Measurements from ENCODE around the gene EIF2AK2.
A peak's percentile ranks its signal among the peaks of the same experiment; 100 is the strongest.
"Not testable (repeated sequence)": the region's sequence is repeated elsewhere in the genome, so short reads cannot be mapped to it uniquely, and the experiment has no call there.

EIF2AK2 gene

GRCh38 chr2:37198681-37199065 lies 41.9 kb upstream of the EIF2AK2 start:
- no peak overlapping the region for H3K4me3 ChIP-seq (ENCODE audit: low read depth, low read length)
- TF ChIP-seq, protein P1, sequence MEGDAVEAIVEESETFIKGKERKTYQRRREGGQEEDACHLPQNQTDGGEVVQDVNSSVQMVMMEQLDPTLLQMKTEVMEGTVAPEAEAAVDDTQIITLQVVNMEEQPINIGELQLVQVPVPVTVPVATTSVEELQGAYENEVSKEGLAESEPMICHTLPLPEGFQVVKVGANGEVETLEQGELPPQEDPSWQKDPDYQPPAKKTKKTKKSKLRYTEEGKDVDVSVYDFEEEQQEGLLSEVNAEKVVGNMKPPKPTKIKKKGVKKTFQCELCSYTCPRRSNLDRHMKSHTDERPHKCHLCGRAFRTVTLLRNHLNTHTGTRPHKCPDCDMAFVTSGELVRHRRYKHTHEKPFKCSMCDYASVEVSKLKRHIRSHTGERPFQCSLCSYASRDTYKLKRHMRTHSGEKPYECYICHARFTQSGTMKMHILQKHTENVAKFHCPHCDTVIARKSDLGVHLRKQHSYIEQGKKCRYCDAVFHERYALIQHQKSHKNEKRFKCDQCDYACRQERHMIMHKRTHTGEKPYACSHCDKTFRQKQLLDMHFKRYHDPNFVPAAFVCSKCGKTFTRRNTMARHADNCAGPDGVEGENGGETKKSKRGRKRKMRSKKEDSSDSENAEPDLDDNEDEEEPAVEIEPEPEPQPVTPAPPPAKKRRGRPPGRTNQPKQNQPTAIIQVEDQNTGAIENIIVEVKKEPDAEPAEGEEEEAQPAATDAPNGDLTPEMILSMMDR (IDR thresholded peaks at IDR 0.05; ENCODE audit: low read depth, low read length) = no peak
- no peak for DNase-seq
- no peaks in the 10 kb centered on the region; the same call in 1 of the 2 replicates for H3K4me1 ChIP-seq
- H3K36me3 ChIP-seq = peaks cover 43% of the 10 kb centered on the region
- H3K9me3 ChIP-seq = 0 out of 2 replicates have a peak, but pooled peaks cover 2% of the 10 kb centered on the region
- no peaks in the 10 kb centered on the region for H3K27me3 ChIP-seq

GRCh38 chr2:37196320-37197195 lies 39.8 kb upstream of the EIF2AK2 start, which contains the start of gene CEBPZOS:
TSS of gene CEBPZOS (plus strand) at chr2:37196496. CDS start at chr2:37199705, 3,209 bp downstream.
- no peaks in the 10 kb centered on the region for H3K27me3 ChIP-seq
- H3K9me3 ChIP-seq = no peaks in the 10 kb centered on the region
- H3K4me1 ChIP-seq = no peaks in the 10 kb centered on the region; the same call in 1 of the 2 replicates
- peak; percentile 85 for DNase-seq
- peak within 1 kb of the TSS; percentile 84 for H3K4me3 ChIP-seq (ENCODE audit: low read depth, low read length)
- TF ChIP-seq, protein P1 (IDR thresholded peaks at IDR 0.05; ENCODE audit: low read depth, low read length) = no peak
- H3K36me3 ChIP-seq = peaks cover 23% of the 10 kb centered on the region

- Histone ChIP-seq H3K36me3 (peaks cover 16% of the 10 kb centered on the region), H3K4me3 (ENCODE audit: low read depth, low read length) (peak overlapping the region; percentile 84)
- DNase-seq, H3K4me1 ChIP-seq, H3K9me3 ChIP-seq, H3K27me3 ChIP-seq: not testable (repeated sequence)
Observed at GRCh38 chr2:37195862-37196319, 39.1 kb upstream of the EIF2AK2 start.

DNA sequence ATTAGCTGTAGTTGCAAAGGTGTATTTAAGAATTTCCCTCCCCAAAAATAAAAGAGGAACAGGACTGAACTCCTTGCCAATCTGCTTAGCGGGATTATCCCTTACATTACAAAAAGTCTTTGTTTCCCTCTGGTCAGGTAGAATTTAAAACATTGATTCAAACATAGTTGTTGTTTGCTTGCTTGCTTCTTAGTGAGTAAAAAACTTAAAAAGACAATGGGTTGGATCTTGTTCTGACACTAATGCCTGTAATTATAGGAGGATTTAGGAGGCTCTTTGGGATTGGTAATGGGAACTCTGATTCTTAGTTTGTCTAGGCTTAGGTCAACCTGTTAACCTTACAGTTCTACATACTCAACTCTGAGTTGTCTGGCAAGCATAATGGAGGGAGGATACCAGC lies 35.8 kb upstream of the EIF2AK2 start:
- Histone ChIP-seq H3K36me3 (no peaks in the 10 kb centered on the region), H3K4me3 (ENCODE audit: low read depth, low read length) (no peak overlapping the region), H3K4me1 (no peaks in the 10 kb centered on the region), H3K27me3 (no peaks in the 10 kb centered on the region), H3K9me3 (no peaks in the 10 kb centered on the region)
- DNase-seq = no peak
- TF ChIP-seq, protein P1 (IDR thresholded peaks at IDR 0.05; ENCODE audit: low read depth, low read length) = no peak

- H3K9me3 ChIP-seq = no peaks in the 10 kb centered on the region
- no peaks in the 10 kb centered on the region for H3K27me3 ChIP-seq
- H3K4me3 ChIP-seq (ENCODE audit: low read depth, low read length) = no peak overlapping the region
- TF ChIP-seq, protein P1 (IDR thresholded peaks at IDR 0.05; ENCODE audit: low read depth, low read length) = no peak
- H3K36me3 ChIP-seq = no peaks in the 10 kb centered on the region
- no peaks in the 10 kb centered on the region for H3K4me1 ChIP-seq
- DNase-seq = no peak
Observed at GRCh38 chr2:37191747-37192146, 35.0 kb upstream of the EIF2AK2 start.

DNA sequence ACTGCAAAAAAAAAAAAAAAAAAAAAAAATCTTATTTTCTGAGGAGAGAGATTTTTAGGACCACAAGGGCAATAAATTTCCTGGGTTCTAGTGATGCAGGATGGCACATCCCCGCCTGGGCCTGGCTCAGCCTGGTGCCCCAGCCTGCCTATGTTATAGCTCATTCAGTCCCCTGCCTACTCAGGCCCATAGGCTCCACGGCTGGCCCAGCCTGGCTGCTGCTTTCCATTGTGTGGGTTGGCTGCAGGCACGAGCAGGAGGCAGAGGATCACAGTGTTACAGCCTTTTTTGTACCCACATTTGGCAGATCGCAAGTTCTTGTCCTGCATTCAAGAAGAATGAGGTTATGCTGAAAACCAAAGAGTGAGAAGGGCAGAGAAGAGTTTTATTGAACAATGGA lies 34.5 kb upstream of the EIF2AK2 start:
- Histone ChIP-seq H3K36me3 (no peaks in the 10 kb centered on the region), H3K4me1 (no peaks in the 10 kb centered on the region), H3K27me3 (no peaks in the 10 kb centered on the region), H3K4me3 (ENCODE audit: low read depth, low read length) (no peak overlapping the region), H3K9me3 (no peaks in the 10 kb centered on the region)
- no peak for DNase-seq
- TF ChIP-seq, protein P1 (IDR thresholded peaks at IDR 0.05; ENCODE audit: low read depth, low read length) = no peak
